Measurements from ENCODE around the gene ZNF81.
A peak's percentile ranks its signal among the peaks of the same experiment; 100 is the strongest.
"Not testable (repeated sequence)": the region's sequence is repeated elsewhere in the genome, so short reads cannot be mapped to it uniquely, and the experiment has no call there.

The ZNF81 gene

DNA sequence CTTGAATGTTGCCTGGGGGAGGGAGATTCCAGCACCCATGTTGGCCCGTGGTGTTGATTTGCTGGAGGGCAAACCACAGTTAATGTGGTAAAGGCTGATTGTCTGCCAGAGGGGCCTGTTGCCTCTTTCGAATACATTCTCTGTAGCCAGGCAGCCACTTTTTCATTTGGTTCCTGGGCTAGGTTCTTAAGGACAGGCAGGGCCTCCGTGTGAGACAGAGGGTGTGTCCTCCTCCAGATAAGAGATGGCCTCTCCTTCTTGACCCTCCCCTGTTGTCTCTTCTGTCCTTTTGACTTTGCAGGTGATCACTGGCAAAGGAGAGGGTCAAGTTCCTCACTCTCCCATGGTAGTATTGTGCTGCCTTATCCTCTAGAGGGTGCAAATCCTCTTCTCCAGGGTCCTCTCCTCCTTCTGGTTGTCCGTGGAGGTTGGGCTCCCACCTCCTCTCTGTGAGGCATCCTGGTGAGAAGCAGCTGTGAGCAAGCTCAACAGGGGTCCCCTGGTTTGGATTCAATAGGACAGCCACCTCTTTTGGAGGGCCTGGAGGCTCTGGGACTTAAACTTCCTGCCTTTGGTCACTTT, 122.2 kb downstream of the ZNF81 start:
- Histone ChIP-seq H3K4me3 (ENCODE audit: low read length) (no peak overlapping the region), H3K27ac (ENCODE audit: low read length) (no peak overlapping the region), H3K4me2 (ENCODE audit: low read length) (no peak overlapping the region), H3K36me3 (replicated peaks; ENCODE audit: low read depth, low read length) (no peaks in the 10 kb centered on the region), H3K27me3 (ENCODE audit: low read depth, low read length) (no peaks in the 10 kb centered on the region), H2AFZ (ENCODE audit: low read depth, low read length) (no peak overlapping the region), H3K9ac (ENCODE audit: low read length) (no peak overlapping the region), H3K9me3 (ENCODE audit: insufficient read depth, low read length) (no peaks in the 10 kb centered on the region), H3K79me2 (ENCODE audit: low read length) (no peaks in the 10 kb centered on the region), H4K20me1 (ENCODE audit: insufficient read depth, low read length) (no peaks in the 10 kb centered on the region), H3K4me1 (ENCODE audit: low read length) (peaks cover 9% of the 10 kb centered on the region)
- TF ChIP-seq EZH2phosphoT487 (IDR thresholded peaks at IDR 0.05; ENCODE audit: low read depth) = no peak
- TF ChIP-seq, protein P1, sequence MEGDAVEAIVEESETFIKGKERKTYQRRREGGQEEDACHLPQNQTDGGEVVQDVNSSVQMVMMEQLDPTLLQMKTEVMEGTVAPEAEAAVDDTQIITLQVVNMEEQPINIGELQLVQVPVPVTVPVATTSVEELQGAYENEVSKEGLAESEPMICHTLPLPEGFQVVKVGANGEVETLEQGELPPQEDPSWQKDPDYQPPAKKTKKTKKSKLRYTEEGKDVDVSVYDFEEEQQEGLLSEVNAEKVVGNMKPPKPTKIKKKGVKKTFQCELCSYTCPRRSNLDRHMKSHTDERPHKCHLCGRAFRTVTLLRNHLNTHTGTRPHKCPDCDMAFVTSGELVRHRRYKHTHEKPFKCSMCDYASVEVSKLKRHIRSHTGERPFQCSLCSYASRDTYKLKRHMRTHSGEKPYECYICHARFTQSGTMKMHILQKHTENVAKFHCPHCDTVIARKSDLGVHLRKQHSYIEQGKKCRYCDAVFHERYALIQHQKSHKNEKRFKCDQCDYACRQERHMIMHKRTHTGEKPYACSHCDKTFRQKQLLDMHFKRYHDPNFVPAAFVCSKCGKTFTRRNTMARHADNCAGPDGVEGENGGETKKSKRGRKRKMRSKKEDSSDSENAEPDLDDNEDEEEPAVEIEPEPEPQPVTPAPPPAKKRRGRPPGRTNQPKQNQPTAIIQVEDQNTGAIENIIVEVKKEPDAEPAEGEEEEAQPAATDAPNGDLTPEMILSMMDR (IDR thresholded peaks at IDR 0.05; ENCODE audit: low read depth, low read length) = peak; percentile 39

DNA sequence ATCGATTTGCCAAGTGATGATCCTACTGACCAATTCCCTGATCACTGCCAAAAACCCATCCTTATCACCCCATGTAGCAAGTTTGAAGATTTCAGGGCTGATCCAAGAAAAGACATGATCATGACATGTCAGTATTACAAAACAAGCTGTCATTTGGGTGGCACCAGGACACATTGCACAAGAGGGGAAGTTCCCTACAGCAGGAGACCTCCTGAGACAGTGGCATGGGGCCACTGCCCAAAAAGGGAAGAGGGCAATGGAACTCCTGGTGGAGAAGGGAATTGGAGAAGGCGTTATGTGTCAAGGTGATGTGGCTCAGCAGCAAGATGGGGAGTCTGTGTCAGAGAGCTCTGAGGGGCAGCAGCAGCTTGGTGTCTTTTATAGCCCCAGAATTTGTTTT, 123.7 kb downstream of the ZNF81 start:
- Histone ChIP-seq H3K4me3 (ENCODE audit: low read length) (no peak overlapping the region), H3K4me1 (ENCODE audit: low read length) (peaks cover 9% of the 10 kb centered on the region), H3K79me2 (ENCODE audit: low read length) (no peaks in the 10 kb centered on the region), H2AFZ (ENCODE audit: low read depth, low read length) (no peak overlapping the region), H3K9me3 (ENCODE audit: insufficient read depth, low read length) (no peaks in the 10 kb centered on the region), H4K20me1 (ENCODE audit: insufficient read depth, low read length) (no peaks in the 10 kb centered on the region), H3K36me3 (replicated peaks; ENCODE audit: low read depth, low read length) (no peaks in the 10 kb centered on the region), H3K27me3 (ENCODE audit: low read depth, low read length) (no peaks in the 10 kb centered on the region), H3K9ac (ENCODE audit: low read length) (no peak overlapping the region), H3K4me2 (ENCODE audit: low read length) (no peak overlapping the region), H3K27ac (ENCODE audit: low read length) (no peak overlapping the region)
- no peak for TF ChIP-seq EZH2phosphoT487 (IDR thresholded peaks at IDR 0.05; ENCODE audit: low read depth)
- TF ChIP-seq, protein P1 (IDR thresholded peaks at IDR 0.05; ENCODE audit: low read depth, low read length) = no peak

DNA sequence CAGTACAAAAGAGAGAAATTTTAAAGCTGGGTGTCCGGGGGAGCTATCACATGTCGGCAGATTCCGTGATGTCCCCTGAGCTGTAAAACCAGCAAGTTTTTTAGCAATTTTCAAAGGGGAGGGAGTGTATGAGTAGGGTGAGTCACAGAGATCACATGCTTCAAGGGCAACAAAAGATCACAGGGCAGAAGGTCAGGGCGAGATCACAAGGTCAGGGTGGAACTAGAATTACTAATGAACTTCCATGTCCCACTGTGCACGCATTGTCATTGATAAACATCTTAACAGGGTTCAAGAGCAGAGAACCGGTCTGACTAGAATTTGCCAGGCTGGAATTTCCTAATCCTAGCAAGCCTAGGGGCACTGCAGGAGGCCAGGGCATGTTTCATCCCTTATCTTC, 125.1 kb downstream of the ZNF81 start:
- H3K27ac ChIP-seq (ENCODE audit: low read length); H3K4me2 ChIP-seq (ENCODE audit: low read length); H4K20me1 ChIP-seq (ENCODE audit: insufficient read depth, low read length); H3K9me3 ChIP-seq (ENCODE audit: insufficient read depth, low read length); H2AFZ ChIP-seq (ENCODE audit: low read depth, low read length); H3K27me3 ChIP-seq (ENCODE audit: low read depth, low read length); H3K9ac ChIP-seq (ENCODE audit: low read length); H3K79me2 ChIP-seq (ENCODE audit: low read length); H3K4me1 ChIP-seq (ENCODE audit: low read length); H3K36me3 ChIP-seq (replicated peaks; ENCODE audit: low read depth, low read length); H3K4me3 ChIP-seq (ENCODE audit: low read length): not testable (repeated sequence)

DNA sequence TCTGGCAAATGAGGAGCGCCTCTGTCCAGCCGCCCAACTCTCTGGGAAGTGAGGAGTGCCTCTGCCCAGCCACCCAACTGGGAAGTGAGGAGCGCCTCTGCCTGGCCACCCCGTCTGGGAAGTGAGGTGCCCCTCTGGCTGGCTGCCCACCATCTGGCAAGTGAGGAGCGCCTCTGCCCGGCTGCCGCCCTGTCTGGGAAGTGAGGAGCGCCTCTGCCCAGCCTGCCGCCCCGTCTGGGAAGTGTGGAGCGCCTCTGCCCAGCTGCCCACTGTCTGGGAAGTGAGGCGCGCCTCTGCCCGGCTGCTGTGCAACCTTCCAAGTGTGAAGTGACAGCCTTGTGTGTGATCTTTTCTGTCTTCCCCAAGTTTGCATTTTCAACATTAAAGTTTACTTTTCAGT, 128.8 kb downstream of the ZNF81 start:
- not testable (repeated sequence) for H3K9me3 ChIP-seq (ENCODE audit: insufficient read depth, low read length); H4K20me1 ChIP-seq (ENCODE audit: insufficient read depth, low read length); H3K9ac ChIP-seq (ENCODE audit: low read length); H2AFZ ChIP-seq (ENCODE audit: low read depth, low read length); H3K4me2 ChIP-seq (ENCODE audit: low read length); H3K4me3 ChIP-seq (ENCODE audit: low read length); H3K27me3 ChIP-seq (ENCODE audit: low read depth, low read length); H3K36me3 ChIP-seq (replicated peaks; ENCODE audit: low read depth, low read length); H3K27ac ChIP-seq (ENCODE audit: low read length); H3K79me2 ChIP-seq (ENCODE audit: low read length); H3K4me1 ChIP-seq (ENCODE audit: low read length)

All from OCI-LY3 (cell line).